Measurements from ENCODE around the gene HBM. TPM values are rescaled to one million over a fixed set of nuclear protein-coding genes. Genes with fewer than 3 reads are reported as not detected.
"Not testable (repeated sequence)": the region's sequence is repeated elsewhere in the genome, so short reads cannot be mapped to it uniquely, and the experiment has no call there.

Gene HBM
- total and polyA plus RNA-seq, 8 donors, result 2.8 to 12.6 (median 6.9) TPM; not detected in 2

DNA sequence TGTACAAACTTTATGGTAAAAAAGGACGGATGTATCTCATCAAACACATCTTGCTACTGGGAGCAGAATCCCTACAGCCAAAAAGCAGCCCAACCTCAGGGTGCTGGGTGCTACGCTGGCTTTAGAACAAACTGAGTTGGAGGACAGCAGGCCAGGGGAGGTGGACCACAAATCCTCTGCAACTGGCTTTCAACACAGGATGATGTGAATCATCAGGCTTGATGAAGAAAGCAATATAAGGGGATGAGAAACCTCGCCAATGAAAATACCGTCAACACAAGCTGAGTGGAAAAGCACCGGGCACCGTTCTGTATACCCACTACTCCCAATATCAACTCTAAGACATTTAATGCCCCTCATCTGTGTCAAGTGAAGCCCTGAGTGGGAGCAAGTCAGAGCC is 28.7 kb downstream of the HBM start:
- Histone ChIP-seq H3K4me3 (no peak overlapping the region), H3K4me1 (no peaks in the 10 kb centered on the region), H3K27ac (no peak overlapping the region), H3K27me3 (no peaks in the 10 kb centered on the region), H3K36me3 (peaks cover 0 to 100% of the 10 kb centered on the region in 2 donors), H3K9me3 (no peaks in the 10 kb centered on the region)
- intact Hi-C loops (cut with DNase I), result no loop called here
- ATAC-seq (no peak), DNase-seq (no peak)
- TF ChIP-seq CTCF (IDR thresholded peaks at IDR 0.05), result no peak

GRCh38 chr16:200388-200787 is 34.6 kb downstream of the HBM start:
- H3K27ac ChIP-seq, result no peak overlapping the region
- no peak overlapping the region for H3K4me3 ChIP-seq
- no peaks in the 10 kb centered on the region for H3K9me3 ChIP-seq
- H3K4me1 ChIP-seq, result no peaks in the 10 kb centered on the region
- H3K27me3 ChIP-seq, result no peaks in the 10 kb centered on the region
- intact Hi-C loops (cut with DNase I), result no loop called here
- ATAC-seq (no peak), DNase-seq (no peak)
- H3K36me3 ChIP-seq, result peaks cover 0 to 97% of the 10 kb centered on the region in 2 donors
- TF ChIP-seq CTCF (IDR thresholded peaks at IDR 0.05), result no peak

GRCh38 chr16:203246-203645 is 37.5 kb downstream of the HBM start:
- intact Hi-C loops (cut with DNase I), result no loop called here
- no peak for ATAC-seq
- Histone ChIP-seq H3K36me3 (peaks cover 0 to 97% of the 10 kb centered on the region in 2 donors), H3K27me3 (no peaks in the 10 kb centered on the region), H3K27ac (no peak overlapping the region), H3K9me3 (no peaks in the 10 kb centered on the region), H3K4me3 (no peak overlapping the region), H3K4me1 (no peaks in the 10 kb centered on the region)
- no peak for DNase-seq
- no peak for TF ChIP-seq CTCF (IDR thresholded peaks at IDR 0.05)

DNA sequence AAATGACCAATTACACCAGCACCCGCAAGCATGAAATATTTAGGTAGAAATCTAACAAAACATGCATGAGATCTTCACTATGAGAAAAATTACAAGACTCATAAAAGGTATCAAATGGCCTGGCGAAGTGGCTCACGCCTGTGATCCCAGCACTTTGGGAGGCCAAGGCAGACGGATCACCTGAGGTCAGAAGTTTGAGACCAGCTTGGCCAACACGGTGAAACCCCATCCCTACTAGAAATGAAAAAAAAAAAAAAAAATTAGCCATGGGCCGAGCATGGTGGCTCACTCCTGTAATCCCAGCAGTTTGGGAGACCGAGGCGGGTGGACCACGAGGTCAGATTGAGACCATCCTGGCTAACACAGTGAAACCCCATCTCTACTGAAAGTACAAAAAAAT is 38.3 kb downstream of the HBM start:
- H3K9me3 ChIP-seq; H3K4me3 ChIP-seq; ATAC-seq; DNase-seq; H3K27ac ChIP-seq; intact Hi-C loops (cut with DNase I); H3K4me1 ChIP-seq; H3K27me3 ChIP-seq: not testable (repeated sequence)
- H3K36me3 ChIP-seq, result peaks cover 0 to 97% of the 10 kb centered on the region in 2 donors

DNA sequence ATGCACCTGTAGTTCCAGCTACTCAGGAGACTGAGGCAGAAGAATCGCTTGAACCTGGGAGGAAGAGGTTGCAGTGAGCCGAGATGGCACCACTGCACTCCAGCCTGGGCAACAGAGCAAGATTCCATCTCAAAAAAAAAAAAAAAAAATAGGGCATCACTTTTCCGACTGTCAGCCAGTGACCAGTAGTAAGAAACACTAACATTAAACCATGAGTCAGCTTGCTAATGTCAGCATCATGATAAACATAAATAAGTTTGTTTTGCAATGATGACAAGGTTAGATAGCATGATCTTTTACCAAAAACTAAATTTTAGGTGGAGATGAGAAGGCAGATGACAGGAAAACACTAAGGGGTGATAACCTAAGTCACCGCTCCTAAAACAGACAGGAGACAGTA is 43.6 kb downstream of the HBM start:
- H3K27ac ChIP-seq; intact Hi-C loops (cut with DNase I); H3K4me1 ChIP-seq; H3K27me3 ChIP-seq; H3K4me3 ChIP-seq; H3K9me3 ChIP-seq; ATAC-seq; DNase-seq: not testable (repeated sequence)
- H3K36me3 ChIP-seq, result peaks cover 0 to 99% of the 10 kb centered on the region in 2 donors

DNA sequence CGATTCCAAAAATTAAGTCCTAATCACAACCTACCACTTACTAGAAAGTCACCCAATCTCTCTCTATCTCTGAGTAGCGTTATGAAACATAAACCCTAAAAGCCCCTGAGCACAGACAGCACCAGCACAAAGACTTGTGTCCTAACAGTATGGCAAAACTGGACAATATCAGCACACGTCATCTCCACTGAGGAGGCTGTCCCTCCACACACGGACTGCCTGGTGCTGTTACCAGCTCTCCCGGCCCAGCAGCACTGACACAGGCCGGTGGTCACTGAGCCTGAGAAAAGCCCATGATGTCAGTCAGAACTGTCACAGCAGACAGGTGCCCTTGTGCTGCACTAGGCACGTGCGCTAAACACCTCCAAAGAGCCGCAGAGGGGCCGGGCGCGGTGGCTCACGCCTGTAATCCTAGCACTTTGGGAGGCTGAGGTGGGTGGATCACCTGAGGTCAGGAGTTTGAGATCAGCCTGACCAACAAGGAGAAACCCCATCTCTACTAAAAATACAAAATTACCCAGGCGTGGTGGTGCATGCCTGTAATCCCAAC is 45.9 kb downstream of the HBM start:
- H3K4me1 ChIP-seq, ATAC-seq, H3K27ac ChIP-seq, H3K4me3 ChIP-seq, DNase-seq, H3K9me3 ChIP-seq, H3K27me3 ChIP-seq: not testable (repeated sequence)
- H3K36me3 ChIP-seq, result peaks cover 0 to 99% of the 10 kb centered on the region in 2 donors
- intact Hi-C loops (cut with DNase I), result loop anchor here in 1 of 2 donors (10.0 kb wide), 1 partner anchor 143 kb away; the partner anchor contains the start of gene AXIN1

DNA sequence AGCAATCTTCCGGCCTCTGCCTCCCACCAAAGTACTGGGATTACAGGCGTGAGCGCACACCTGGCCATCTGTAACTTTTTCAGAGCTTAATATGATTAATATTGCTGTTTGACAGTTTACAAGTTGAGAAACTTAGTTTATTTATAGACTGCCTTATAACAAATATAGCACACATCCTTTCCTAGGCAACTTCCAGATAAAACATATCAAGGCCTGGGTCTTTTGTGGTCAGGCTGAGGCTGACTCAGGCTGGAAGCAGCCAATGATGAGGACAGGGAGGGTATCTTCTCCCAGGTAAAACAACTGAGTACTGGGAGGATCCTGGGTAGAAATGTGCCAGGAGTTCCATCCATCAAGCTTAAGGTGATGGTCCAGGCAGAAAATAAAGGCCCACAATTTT is 47.2 kb downstream of the HBM start:
- intact Hi-C loops (cut with DNase I), result loop anchor here in 1 of 2 donors (10.0 kb wide), 1 partner anchor 142 kb away; the partner anchor contains the start of gene AXIN1
- ATAC-seq (no peak), DNase-seq (no peak)

More for the DNA sequence above, 47.2 kb downstream of the HBM start:
- H3K4me1 ChIP-seq, result no peaks in the 10 kb centered on the region
- no peak for TF ChIP-seq CTCF (IDR thresholded peaks at IDR 0.05)
- peaks cover 0 to 99% of the 10 kb centered on the region in 2 donors for H3K36me3 ChIP-seq
- H3K27ac ChIP-seq, result no peak overlapping the region
- no peak overlapping the region for H3K4me3 ChIP-seq
- no peaks in the 10 kb centered on the region for H3K27me3 ChIP-seq
- no peaks in the 10 kb centered on the region for H3K9me3 ChIP-seq
